Measurements from ENCODE around the gene FAM200C. TPM values are rescaled to one million over a fixed set of nuclear protein-coding genes. Genes with fewer than 3 reads are reported as not detected.
"Not testable (repeated sequence)": the region's sequence is repeated elsewhere in the genome, so short reads cannot be mapped to it uniquely, and the experiment has no call there.

FAM200C gene
- 10 to 100 TPM; 11.4 to 18.3 (median 15.2) TPM for polyA plus RNA-seq (ENCODE audit: insufficient read depth in 1 of 5, insufficient read length in 5 of 5, low replicate concordance in 1 of 5)
- long read RNA-seq, donor 1, transcript ZBED8-201 (2 exons, 2,851 nt), result major isoform, 9 of 9 reads
- long read RNA-seq, donor 1, partial matches to known transcripts, result 0 of 9 reads
- long read RNA-seq, donor 1, other reads (novel, unspliced or antisense), result 0 of 9 reads
- long read RNA-seq, donor 2, transcript ZBED8-201 (2 exons, 2,851 nt), result major isoform, 9 of 9 reads
- long read RNA-seq, donor 2, partial matches to known transcripts, result 0 of 9 reads
- long read RNA-seq, donor 2, other reads (novel, unspliced or antisense), result 0 of 9 reads
- long read RNA-seq, donor 3, partial matches to known transcripts, result 0 of 3 reads
- long read RNA-seq, donor 3, other reads (novel, unspliced or antisense), result 0 of 3 reads
- long read RNA-seq, donor 4, transcript ZBED8-201 (2 exons, 2,851 nt), result major isoform, 6 of 8 reads
- long read RNA-seq, donor 4, partial matches to known transcripts, result 0 of 8 reads
- long read RNA-seq, donor 4, other reads (novel, unspliced or antisense), result 0 of 8 reads
- long read RNA-seq, donor 5, transcript ZBED8-201 (2 exons, 2,851 nt), result major isoform, 12 of 12 reads
- long read RNA-seq, donor 5, partial matches to known transcripts, result 0 of 12 reads
- long read RNA-seq, donor 5, other reads (novel, unspliced or antisense), result 0 of 12 reads
- long read RNA-seq, donor 6, transcript ZBED8-201 (2 exons, 2,851 nt), result major isoform, 11 of 12 reads
- long read RNA-seq, donor 6, partial matches to known transcripts, result 0 of 12 reads
- long read RNA-seq, donor 6, other reads (novel, unspliced or antisense), result 0 of 12 reads
- long read RNA-seq, donor 7, transcript ZBED8-201 (2 exons, 2,851 nt), result major isoform, 8 of 8 reads
- long read RNA-seq, donor 7, partial matches to known transcripts, result 0 of 8 reads
- long read RNA-seq, donor 7, other reads (novel, unspliced or antisense), result 0 of 8 reads
- long read RNA-seq, donor 8, partial matches to known transcripts, result 0 of 2 reads
- long read RNA-seq, donor 8, other reads (novel, unspliced or antisense), result 0 of 2 reads

DNA sequence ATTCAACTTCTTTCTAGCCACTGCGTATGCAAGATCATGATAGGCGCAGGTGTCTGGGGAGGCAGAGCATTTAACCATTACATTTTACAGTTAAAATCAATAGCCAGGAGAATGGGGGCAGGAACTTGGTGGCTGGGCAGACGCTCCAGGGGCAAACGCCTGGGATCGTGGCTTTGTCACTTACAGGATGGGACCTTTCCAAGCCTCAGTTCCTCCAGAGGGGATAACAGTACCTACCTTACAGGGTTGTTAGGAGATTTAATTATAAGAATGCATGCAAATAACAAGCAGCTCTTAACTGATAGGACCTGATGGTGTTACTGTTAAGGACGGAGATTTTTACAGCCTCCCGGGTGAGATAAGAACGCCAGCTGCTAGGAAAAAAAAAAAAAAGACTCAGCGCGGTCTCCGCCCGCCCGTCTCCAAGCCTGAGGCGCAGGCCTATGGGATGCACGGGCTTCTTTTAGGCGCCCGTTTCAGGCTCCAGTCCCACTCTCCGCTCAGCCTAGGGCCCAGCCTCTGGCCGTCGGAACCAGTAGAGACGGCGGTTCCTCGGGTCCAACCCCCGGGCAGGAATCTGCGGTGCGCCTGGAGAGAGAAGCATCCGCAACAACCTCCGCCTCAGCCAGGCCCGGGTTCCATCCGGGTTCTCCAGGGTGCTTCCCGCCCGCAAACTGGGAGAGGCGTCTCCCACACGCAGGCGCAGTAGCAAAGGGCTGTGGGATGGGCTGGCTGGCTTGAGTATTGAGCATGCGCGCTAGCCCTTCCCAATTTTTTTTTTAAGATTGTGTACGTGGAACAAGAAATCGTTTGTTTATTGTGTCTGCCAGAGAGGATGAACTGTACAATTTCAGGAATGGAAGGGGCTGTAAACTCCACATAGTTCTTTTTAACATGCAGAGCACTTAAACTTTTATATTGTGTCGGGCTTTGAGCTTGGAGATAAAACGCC lies at the start of gene FAM200C:
TSS of gene FAM200C (minus strand) at position 653 of the 952 bp plus-strand sequence. CDS start 4,564 bp downstream, outside the sequence.
- DNase-seq, result peak; percentile 92 to 93

DNA sequence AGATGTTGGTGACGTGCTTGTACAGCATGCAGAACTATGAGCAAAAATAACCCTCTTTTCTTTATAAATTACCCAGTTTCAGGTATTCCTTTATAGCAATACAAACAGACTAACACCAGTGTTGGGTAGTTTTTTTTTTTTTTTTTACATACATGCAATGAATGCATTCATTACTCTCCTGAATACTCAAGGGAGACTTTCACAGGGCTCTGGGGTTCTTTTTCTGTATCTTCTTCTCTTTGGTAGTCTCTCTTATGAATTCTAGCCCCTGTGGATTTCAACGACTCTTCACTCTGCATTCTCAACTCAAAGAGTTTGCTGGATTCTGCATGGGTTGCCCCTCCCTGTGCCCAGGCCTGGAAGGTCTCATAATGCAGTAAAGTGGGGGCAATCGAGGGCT lies 49.6 kb upstream of the FAM200C start:
- DNase-seq, result no peak

DNA sequence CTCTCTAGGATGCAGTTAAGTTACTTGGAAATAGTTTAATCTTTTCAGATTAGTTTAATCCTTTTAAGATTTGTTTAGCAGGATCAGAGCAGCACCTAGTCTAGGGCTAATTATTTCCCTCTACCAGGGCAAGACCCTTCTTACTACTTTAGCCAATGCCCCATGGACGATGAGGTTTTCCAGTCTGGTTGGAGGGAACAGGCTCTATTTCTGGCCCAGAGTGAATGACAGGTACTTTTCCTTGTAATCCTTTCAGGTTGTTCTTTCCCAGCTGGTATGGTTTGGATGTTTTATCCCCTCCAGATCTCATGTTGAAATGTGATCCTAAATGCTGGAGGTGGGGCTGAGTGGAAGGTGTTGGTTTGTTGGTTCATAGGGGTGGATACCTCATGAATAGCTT lies 49.0 kb upstream of the FAM200C start:
- DNase-seq, result no peak

DNA sequence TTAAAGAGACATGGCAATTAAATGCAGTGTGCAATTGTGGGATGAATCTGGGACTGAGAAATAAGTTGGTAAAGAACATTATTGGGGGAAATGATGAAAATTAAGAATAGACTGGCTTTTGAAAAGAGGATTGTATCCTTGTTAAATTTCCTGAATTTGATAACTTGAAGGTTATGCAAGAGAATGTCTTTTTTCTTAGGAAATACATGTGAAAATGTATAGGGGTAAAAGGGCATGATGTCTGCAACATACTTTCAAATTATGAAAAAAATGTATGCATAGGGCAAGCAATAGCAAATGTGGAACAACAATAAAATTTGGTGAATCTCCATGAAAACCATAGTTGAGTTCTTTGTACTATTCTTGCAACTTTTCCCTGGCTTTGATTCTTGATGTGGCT lies 45.9 kb upstream of the FAM200C start:
- no peak for DNase-seq

DNA sequence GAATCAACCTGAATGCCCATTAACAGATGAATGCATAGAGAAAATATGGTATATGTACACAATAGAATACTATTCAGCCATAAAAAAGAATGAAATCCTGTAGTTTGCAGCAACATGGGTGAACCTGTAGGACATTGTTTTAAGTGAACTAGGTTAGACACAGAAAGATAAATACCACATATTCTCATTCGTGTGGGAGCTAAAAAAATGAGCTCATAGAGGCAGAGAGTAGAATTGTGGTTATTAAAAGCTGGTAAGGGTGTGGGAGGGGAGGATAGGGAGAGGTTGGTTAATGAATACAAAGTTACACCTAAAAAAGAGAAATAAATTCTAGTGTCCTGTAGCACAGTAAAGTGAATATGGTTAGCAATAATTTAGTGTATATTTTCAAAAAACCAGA lies 45.3 kb upstream of the FAM200C start:
- DNase-seq, result no peak

DNA sequence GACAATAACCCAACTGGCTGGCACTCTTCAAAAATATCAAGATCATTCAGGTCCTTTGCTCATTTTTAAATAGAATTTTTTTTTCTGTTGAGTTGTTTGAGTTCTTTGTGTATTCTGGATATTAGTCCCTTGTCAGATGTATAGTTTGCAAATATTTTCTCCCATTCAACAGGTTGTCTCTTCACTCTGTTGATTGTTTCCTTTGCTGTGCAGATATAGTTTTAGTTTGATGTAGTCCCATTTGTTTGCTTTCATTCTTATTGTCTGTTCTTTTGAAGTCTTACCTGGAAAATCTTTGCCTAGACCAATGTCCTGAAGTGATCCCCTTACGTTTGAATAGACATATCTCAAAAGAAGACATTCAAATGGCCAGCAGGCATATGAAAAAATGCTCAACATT lies 44.6 kb upstream of the FAM200C start:
- DNase-seq, result no peak

DNA sequence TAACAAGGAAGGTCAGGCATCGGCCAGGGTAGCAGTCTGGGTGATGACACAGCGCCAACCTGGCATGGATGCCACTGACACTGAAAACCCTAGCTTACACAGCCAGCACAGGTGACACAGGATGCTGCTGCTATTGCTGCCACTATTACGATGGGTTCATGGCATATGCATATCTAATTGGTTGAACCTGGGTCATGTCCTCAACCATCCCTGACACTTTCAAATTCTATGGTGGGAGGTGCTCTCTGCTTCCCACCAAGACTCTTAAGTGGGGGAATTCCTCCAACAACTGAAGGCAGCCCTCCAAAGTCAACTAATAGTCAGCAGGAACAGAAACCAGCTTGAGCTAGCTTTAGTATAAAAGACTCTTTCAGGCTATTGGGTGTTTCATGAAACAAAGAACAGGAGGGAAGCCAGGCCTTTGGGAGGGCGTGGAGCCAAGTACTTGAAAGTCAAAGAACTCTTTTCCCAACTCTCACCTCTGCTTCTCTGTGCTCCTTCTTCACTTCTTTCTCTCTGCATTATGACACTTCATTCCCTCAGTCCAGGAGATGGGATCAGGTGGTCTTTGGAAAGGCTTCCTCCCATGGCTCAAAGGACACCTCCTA lies 43.1 kb upstream of the FAM200C start:
- no peak for DNase-seq

DNA sequence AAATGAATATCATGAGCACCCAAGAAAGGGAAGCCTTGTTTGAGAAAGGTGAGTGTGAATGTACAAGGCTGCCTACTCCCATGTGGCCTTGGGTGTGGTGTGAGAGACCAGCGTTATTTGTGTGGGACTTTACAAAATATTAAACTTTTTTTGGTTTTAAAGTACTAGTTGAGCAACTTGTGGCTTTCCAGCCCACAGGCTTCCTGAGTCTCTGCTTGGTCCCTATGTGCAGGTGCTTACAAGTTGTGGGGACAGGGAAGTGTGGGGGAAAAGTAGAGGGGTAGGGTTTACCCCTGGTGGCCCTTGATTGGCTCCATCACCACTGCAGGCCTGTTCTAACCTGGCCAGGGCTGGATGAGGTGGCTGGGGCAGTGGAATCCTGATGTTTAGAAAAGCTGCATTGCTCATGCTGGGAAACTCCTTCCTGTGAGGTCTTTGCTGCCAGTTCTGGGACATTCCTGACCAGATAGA lies 41.5 kb upstream of the FAM200C start:
- no peak for DNase-seq

DNA sequence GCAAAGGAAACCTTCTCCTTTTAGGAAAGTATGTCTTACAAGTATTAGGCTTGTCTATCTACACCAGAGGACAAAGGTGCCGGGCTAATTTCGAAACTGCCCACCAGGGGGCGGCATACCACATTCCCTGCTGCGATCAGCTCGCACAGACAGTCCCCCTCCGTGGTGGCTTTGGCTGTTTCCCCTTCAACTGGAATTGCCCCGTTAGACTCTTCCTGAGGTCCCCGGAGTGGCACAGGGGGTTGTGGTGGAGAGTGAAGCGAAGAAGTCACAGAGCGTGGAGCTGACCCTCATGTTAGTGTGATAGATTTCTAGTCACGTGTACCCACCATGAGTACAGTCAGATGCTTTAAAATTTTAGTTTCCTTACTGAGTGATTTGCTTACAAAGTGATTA lies 39.3 kb upstream of the FAM200C start:
- peak; percentile 71 to 79 for DNase-seq

DNA sequence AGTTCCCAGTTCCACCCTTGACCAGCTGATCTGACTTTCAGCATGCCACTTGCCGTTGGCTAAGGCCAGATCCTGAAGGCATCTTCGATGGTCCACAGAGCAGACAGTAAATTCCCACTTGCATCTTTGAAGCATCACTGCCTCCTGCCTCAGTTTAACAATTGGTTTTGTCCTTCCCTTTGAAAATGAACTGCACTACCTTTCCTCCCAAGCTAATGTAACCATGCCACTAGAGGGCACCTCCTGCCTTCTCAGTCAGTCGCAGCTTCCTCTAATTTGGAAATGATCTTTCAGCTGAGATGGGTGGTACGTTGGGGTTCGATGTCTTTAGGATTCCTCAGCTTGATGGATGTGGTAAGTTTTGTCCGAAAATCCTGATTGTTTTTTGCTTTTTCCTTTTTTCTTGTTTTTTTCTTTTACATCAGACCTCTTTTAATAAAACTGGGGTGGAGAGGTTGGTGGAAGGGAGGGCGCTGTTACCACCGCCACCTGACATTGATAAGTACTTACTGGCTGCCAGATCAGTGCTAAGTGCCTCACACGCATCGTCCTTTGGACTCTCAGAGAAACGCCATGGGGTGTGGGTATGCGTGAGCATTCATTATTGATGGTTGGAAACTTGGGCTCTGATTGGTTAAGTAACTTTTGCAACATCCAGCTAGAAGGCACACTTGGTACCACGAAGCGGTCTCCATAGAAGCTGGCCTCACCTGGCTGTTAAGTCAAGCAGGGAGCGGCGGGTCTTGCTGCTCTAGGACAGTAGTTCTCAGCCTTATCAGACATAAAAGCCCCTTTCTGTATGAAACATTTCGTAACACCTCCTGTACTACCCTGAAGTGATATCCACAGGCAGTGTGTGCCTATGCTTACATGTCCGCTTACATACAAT lies 38.7 kb upstream of the FAM200C start:
- peak in 1 of 2 donors; percentile 34 for DNase-seq

DNA sequence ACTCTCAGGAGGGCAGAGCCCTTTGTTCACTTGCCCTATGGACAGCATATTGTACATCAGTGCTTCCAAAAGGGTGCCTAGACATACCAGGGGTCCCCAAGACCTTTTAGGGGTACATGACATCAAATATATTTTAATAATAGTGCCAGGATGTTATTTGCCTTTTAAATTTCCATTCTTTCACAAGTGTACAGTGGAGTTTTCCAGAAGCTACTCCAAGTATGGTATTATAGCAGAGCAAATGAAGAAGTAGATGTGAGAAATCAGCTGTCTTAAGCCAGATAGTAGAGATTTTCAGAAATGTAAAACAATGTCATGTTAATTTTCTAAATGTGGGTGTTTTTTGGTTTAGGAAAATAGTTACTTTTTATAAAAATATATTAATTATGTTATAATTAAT lies 37.4 kb upstream of the FAM200C start:
- DNase-seq, result no peak

DNA sequence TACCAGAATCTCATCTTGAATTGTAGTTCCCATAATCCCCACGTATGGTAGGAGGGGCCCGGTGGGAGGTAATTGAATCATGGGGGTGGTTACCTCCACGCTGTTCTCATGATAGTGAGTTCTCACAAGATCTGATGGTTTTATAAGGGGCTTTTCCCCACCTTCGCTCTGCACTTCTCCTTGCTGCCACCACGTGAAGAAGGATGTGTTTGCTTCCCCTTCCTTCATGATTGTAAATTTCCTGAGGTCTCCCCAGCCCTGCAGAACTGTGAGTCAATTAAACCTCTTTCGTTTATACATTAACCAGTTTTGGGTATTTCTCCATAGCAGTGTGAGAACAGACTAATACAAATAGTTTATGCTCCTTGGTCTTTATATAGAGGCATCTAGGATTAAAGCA lies 36.8 kb upstream of the FAM200C start:
- DNase-seq, result not testable (repeated sequence)

DNA sequence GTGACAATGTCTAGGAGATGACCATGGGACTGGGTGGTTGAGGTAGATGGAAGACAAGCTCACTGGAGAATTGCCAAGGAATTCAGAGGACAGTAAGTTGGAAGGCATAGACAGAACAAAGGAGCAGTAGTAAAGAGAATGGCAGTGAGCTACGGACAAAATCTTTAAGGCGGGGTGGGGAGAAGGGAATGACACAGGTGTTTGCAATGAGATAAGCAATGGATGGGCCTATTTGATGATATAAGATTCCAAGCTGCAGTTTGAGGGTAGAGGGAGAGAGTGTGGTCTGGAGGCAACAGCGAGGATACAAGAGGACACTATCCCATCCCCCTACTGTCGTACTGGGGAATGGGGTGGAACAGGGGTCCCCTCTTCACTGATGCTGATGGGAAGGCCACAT lies 36.2 kb upstream of the FAM200C start:
- no peak for DNase-seq

DNA sequence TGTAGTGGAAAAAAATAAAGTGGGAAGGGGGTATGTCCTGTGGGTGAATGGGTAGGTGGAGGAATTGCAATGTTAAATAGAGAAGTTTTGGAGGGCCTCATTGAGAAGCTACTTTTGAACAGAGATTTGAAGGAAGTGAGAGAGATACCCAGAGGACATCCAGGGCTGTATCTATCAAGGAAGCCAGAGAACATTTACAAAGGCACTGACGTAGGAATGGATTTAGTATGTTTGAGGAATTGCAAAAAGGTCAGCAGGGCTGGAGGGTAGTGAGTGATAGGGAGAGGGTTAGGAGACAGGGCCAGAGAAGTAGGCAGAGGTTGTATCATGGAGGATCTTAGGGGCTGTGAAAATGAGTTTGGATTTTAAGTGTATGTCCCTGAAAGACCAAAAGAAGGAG lies 35.7 kb upstream of the FAM200C start:
- no peak for DNase-seq

DNA sequence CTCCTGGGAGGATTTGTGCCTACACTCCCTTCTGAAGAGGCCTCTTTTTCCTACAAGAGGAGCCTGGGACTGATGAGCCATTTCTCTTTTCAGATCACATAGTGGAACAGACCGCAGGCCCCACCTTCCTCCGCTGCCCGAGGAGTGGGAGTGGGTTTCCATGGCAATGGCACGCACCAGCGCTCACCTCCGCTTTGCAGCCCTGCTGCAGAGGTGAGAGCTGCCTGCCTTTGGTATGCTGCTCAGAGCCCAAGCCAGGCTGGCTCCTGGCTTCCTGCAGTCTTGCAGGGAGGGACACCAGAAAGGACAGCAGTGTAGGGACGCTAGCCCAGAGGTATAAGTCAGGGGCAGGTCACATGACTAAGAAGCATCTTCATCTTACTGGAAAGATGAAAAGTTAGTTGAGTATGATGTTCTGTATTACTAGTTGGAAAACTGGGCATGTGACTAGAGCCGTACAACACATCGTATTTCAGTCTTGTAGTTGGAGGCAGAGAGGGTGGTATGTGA lies 34.2 kb upstream of the FAM200C start:
- peak in 1 of 2 donors; percentile 45 for DNase-seq

DNA sequence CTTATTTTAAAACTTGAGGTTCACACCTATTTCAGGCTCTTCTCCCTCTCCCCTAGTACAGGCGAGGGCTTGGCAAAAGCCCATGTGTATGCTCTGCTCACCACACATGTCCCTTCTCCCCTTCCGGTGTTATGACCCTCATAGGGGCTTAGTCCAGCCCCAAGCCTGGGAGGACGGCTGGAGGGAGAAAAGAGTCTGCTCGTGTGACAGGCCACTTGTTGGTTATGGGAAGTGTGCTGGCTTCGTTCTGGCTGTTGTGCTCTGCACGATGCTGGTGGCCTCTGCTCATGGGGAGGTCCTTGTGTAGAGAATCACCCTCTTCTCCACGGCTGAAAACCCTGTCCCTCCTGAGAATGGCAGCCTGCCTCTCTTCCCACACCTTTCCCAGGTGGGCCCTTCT lies 32.9 kb upstream of the FAM200C start:
- DNase-seq, result no peak

DNA sequence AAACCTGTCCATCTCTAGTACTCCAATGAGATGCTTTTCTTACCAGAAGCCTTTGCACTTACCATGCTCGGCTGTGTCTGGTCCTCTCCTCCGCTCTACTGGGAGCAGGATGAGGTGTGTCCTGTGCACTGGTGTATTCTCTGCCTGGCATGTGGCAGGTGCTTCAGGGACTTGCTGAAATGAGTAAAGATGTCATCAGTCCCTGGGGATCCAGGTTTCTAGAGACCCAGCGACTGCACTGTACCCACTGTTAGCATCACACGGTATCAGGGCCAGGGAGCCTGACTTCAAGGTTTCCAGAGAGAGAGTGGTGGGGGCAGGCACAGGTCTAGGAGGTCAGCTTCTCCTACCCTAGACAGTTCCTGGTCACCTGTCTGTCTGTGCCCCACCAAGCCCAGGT lies 32.3 kb upstream of the FAM200C start:
- DNase-seq, result no peak

DNA sequence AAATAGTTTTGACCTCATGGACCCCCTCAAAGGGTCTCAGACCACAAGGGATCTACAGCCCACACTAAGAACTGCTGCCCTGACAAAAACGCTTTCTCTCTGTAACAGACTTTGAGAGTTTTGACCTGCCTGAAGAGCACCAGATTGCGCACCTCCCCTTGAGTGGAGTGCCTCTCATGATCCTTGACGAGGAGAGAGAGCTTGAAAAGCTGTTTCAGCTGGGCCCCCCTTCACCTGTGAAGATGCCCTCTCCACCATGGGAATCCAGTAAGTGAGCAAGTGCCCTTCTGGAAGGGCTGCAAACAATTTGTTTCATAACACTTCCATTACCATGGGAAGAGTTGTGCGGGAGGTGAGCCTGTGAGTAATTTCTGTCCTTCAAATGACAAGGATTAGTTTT lies 27.8 kb upstream of the FAM200C start:
- DNase-seq, result no peak

DNA sequence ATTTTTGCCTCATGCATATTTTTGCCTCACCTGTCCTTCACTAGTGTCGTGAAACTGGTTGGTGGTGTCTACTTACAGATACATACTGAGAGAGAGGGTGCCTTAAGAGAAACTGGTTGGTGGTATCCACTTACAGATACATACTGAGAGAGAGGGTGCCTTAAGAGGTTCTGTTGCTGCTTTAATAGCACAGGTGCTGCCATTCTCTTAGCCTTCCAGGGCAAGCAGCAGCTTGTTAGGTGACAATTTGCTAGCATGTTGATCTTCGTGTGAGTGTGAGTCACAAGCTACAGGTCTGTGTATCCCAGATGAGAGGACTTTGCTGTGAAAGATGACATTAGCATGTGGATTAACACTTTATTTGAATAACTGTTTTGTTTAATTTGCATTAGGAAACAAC lies 23.2 kb upstream of the FAM200C start:
- no peak for DNase-seq

All from right lung (tissue), 10 donors.